UCSD-AML1 (cell line): Measurements from ENCODE around the gene TBC1D14.

Experiments used
- DNase-seq: peaks from one replicate; lab custom pipeline; 2025; ENCODE audit not compliant: unreplicated experiment; lab: John Stamatoyannopoulos, UW

Gene TBC1D14

DNA sequence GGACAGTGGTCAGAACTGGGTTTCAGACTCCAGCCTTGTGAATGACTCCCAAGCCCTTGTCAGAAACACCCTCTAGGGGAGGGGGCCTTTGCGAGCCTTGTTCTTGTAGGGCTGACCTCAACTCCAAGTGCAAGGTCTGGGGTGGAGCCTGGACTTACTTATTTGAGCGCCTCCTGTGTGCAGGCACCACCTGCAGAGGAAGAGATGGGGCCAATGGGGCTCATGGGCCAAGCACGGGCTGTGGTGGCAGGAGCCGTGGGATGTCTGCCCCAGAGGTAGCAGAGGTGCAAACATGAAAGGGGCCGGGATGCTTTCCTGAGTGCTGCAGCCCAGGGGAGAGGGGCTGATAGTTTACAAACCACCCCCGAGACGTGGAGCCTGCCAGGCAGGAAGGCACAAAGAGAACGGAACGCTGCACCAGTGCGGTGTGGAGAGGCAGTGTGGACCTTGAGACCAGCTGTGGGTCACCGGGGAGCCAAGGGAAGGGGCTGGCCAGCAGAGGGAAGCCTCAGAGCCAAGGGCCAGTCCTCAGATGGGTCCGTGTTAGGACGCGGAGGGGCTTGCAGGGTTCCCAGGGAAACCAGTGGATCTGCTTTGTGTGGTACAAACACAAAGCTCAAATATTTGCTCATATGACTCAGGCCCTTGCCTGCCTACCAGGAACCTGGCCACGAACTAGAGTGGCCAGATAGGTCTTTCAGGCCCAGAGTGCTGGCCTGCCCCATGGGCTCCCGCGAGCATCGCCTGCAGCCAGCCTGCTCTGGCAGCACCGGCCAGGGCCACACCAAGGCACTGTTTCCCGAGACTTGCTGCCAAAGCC, 124.8 kb downstream of the TBC1D14 start:
- no peak for DNase-seq

DNA sequence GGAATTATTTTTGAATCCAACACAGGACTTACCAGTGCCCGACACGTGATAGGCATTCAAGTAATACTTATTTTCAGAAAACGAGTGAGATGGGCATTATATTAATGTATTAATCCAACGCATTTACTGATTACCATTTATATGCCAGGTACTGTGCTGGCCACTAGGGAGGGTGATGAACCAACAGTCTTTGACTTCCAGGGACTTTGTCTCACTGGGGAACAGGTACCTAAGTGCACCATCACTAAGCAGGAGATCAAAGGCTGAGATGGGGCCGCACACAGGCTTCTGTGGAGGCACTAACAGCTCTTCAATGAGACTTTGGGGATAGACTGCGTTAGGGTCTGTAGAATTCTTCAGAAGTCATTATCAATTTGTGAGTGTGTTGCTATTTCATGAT, 127.8 kb downstream of the TBC1D14 start:
- no peak for DNase-seq

DNA sequence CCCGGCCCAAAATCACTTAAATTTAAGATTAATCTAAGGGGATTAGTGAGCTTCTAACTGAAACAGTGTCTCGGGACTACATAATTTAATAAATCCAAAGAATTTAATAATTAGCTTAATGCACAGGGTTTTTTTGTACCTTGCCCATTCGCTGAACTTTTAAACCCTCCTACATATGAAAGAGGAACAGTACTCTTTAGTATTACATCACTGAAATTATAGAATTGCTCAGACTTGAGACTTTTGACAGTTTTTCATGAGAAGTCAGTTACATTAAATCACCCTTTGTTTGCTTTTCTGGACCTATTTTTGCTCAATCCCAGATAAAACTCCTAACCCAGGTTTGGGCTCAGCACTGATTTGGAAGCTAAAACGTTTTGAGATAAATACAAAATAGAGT, 131.1 kb downstream of the TBC1D14 start:
- no peak for DNase-seq

DNA sequence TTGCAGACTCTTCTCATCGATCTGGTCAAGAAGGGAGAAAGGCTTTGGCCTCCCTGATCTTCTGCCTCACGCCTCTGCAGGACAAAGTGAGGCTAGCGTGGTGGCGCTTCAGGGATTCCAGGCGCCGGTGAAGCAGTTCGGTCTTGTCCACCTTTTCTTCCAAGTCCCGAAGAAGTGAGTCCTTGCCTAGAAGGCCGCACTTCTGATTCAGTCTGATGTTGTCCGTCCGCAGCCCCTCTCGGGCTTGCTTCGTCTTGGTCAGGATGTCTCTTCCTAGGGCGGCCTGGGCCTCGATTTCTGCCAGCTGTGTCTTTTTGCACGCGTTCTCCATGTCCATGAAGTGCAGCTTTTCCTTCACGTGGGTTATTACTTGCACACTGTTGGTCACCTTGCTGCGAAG, 131.6 kb downstream of the TBC1D14 start:
- DNase-seq, result no peak

DNA sequence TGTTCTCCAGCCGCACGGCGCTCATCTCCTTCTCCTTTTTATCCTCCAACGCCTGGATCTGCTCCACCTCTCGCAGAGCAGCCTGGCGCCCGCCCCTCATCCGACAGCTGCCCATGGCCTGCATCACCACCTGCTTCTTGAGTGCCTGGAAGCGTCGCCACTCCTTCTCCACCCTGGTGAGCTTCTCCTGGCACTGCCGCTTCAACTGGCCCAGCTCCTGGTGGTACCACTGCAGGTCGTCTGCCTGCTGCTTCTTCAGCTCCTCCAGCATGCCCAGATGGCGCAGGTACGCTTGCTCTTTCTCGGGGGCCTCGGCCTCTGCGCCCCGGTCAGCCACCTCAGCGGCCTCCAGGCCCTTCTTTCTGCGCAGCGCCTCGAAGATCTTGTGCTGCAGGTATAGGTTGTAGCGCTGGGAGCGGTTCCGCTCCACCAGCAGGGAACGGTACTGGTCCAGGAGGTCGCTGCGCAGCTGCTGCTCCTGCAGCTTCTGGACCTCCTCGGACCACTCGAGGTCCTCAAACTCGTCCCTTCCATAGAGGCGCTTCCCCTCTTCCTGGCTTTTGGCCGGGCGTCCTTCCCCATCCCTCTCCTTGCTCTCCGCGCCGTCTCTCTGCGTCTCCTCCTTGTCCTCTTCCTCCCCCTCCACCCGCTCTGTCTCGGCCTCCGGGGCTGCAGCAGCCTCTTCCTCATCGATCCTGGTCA, 132.3 kb downstream of the TBC1D14 start:
- no peak for DNase-seq

DNA sequence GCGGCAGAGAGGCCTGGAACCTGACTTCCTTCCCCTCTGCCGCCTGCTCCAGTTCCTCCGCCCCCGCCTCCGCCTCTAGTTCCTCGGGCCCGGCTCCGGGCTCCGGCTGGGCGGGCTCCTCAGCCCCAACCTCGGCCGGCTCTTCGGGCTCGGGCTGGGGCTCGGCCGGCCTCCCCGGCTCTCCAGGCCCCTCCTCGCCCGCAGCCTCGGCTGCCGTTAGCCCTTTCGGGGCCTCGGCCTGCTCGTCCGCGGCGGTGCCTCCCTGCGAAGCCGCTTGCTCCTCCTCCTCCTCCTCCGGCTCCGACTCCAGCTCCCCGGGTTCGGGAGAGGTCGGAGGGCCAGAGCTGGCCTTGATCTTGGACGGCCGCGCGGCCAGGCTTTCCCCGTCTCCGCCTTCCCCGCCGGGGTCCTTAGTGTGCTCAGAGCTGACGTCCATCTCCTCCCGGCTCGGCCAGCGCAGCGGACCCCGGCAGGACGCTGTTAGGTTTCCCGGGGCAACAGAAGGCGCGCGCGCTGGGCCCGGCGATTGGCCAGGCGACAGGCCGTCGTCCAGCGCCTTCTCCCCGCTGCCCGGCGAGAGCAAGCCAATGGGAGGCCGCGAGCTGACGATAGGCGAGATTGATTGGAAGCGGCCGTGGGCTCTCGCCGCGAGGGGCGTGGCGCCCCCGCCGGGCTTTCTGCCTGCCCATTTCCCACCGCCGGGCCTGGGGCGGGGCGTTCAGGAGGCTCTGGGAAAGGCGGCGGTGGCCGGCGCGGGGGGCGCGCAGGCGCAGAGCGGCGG, 133.1 kb downstream of the TBC1D14 start:
- peak; percentile 99 for DNase-seq

DNA sequence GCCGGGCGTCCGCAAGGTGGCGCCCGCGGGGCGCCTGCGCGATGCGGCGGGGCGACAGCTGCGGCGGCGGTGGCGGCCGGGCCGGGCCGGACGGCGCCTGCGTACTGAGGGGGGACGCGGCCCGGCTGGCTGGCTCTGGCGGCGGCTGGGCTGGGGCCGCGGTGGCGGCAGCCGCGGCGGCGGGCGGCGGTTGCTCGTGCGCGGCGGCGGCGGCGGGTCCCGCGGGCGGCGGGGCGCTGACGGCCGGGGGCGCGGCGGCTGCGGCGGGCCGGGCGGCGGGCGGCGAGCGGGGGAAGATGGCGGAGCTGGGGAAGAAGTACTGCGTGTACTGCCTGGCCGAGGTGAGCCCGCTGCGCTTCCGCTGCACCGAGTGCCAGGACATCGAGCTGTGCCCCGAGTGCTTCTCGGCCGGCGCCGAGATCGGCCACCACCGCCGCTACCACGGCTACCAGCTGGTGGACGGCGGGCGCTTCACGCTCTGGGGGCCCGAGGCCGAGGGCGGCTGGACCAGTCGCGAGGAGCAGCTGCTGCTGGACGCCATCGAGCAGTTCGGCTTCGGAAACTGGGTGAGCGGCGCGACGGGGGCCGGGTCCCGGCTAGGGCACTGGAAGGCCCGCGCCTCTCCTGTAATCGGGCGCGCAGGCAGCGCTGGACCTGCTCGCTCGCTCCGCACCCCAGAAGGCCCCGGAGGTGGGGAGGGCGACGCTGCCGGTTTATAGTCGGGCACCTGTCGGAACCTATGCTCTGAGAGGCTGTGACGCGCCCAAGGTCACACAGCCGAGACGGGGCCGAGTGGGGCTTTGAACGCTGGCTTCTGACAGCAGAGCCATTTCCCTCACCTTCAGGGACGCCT, 133.9 kb downstream of the TBC1D14 start, which contains the start of gene TADA2B:
TSS of gene TADA2B (plus strand) at position 89 of the 853 bp plus-strand sequence. CDS start at position 297, 208 bp downstream.
- peak; percentile 67 for DNase-seq

DNA sequence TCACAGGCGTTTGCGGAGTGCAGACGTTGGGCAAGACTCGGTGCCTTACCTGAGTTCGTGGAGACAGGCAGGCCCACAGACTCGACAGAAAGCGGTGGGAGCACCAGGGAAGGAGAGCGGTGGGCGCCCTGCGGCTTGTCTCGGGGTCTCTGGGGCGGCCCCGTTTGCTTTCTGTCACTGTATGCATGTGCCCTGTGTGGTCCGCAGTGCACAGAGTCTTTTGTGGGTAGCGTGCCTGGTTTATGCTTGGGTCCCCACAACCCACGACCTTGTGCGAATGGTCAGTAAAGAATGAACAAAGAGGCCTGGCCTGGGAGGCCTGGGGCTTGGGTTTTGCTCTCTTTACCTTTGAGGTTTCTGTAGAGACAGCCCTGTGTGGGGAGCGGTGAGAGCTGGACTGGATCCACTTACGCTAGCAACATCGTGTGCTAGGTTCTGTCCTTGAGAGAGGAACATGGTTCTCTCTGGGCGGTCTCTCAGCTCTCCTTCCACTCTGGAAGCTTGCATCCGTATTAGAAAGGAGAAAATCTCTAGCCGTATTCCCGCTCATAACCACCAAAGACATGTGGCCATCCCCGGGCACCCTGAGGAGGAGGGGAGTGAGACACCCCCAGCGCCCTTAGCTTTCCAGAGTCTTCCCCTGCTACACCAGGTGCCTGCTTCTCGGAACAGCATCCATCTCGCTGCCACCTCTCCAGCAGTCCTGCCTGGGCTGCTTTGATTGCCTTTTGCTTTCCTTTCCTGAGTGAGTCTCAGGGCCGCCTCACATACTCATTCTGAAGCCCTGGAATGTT, 134.7 kb downstream of the TBC1D14 start:
- no peak for DNase-seq

DNA sequence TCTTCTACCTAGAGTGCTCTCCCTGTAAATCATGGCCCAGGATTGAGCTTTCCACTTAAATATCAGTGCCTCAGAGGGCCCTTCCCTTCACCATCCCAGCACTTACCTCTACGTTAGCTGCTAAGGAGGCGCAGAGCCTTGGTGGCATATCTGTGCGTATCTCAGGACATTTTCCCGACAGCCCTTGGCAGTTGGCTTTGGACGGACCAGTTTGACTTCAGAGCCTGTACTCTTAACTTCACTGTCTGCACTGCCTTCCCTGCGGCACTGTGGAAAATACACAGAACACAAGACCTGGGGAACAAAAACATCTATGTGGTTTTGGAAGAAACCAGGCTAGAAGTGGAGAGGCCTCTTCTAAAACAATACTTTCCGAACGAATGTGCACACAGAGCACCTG, 135.9 kb downstream of the TBC1D14 start:
- no peak for DNase-seq

DNA sequence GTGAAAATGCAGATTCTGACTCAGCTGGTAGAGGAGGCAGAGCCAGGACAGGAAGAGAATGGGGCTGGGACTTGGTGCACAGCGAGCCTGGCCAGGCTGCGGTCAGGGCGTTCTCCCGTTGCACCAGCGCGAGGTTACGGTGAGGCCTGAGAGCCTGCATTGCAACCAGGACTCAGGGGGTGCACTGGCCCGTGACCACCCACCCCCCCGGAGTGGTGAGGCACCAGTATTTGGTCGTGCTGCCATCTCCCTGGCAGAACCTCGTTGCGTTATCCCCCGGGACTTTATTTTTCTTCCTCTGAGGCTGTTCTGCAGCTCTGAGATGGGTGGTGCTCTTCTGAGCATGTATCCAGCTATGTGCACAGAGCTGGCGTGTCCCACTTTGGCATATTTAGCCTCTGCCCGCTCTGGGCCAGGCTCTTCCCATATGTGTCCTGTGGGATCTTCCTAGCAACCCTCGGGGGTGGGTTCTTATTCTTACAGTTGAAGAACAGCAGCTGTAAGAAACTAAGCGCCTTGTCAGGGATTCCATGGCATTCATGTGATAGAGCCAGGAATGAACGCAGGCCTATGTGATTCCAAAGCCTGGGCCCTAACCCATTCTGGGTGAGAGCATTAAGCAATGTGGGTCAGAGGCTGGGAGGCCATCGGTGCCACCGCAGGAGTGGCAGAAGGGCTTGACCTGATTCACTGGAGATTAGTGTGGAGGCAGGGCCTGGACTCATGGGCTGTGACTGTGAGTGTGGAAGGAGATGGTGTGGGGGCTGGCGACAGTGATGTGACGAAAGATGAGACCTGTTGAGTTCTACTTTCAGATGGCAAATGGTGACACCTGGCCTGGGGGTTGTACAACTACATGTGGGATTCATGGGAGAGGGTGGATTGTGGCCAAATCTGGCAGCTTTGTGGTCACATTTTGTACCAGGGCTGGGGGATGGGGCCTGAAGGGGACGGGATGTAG, 136.6 kb downstream of the TBC1D14 start:
- no peak for DNase-seq

DNA sequence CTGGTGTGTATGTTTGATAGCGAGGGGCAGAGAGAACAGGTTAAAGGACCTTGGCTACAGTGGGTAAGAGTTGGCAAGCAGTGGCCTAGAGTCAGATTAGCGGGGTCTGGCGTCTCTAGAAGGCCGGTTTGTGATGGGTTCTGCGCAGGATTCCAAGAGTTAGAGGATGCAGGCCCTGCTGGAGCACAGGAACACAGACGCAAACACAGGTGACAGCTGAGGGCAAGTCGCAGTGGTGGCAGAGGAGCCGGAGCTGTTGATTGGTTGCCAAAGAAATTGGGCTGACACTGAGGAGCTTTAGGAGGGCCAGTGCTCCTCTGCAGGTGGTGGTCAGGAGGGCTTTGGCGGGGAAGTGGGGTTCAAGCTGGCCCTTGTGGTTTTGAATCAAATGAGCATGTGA, 137.3 kb downstream of the TBC1D14 start:
- no peak for DNase-seq

DNA sequence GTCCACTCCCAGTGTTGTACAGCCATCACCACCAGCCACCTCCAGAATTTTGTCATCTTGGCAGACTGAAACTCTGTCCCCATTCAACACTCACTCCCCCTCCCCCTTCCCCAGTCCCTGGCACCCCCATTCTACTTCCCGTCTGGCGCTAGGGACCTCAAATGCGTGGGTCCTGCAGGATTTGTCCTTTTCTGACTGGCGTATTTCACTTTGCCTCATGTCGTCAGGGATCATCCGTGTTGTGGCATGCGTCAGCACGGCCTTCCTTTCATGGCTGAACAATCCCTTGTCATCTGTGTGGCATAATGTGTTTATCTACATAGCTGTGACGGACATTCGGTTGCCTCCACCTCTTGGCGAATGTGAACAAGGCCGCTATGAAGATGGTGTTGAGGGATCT, 139.0 kb downstream of the TBC1D14 start:
- no peak for DNase-seq

DNA sequence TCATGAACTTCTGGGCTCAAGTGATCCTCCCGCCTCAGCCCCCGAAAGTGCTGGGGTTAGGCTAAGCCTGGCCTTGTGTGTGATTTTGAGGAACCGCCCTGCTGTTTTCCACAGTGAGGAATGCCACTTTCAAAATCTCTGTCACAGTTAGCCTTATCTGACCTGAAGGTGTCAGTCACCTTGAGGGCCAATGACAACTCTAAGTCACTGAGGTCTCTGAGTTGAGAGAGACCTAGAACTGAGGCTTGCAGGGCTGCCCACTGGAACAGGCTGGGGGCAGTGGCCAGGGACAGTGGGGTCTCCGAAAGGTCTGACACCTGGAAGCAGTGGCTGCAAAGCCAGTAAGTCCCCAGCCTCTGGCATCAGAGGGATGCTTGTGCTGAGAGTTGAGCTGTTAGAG, 139.7 kb downstream of the TBC1D14 start:
- DNase-seq, result no peak

DNA sequence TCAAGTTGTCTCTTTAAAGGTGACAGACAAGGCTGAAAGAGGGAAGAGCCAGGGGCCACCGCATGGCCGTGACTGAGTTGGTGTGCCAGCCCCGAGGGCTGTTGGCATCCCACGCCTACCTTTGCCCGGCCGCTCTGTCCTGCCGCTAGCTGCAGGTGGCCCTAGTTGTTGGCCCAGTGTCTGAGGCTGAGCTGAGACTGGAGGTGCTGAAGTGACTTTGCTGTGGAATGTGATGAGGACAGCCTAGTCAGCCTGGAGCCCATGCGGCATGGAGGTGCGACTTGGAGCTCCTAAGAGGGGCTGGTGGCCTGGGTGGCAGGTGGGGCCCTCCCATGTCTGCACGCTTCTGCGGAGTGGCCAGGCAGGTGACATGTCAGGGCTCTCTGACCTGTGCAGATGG, 140.1 kb downstream of the TBC1D14 start:
- no peak for DNase-seq

DNA sequence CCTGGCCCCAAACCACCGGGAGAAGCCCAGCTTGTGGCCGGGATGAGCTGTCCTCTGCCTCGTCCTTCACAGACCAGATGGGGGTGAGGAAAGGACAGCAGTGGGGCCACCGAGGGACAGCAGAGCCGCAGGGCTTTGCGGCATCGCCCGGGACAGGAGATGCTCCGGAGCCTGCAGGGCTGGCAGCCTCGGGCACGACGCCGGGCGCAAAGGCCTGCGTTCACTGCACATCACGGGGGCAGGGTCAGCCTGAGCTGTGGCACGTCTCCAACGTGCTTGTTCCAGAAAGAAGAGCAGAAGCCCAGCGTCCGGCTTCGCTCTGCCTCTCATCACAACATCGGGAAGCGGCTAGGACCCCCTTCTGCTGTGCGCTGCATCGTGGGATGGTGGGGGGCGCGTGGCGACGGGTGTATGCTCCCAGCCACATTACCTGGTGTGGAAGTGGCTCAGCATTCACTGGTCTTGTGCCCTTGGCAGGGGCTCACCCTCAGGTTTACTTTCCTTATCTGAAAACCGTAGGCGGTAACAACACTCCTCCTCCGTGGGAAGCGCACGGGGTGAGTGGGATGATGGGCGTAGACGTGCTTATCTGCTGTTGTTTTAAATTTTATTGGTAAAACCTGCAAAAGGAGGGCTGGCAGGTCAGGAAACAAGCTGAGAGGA, 141.0 kb downstream of the TBC1D14 start:
- DNase-seq, result no peak

DNA sequence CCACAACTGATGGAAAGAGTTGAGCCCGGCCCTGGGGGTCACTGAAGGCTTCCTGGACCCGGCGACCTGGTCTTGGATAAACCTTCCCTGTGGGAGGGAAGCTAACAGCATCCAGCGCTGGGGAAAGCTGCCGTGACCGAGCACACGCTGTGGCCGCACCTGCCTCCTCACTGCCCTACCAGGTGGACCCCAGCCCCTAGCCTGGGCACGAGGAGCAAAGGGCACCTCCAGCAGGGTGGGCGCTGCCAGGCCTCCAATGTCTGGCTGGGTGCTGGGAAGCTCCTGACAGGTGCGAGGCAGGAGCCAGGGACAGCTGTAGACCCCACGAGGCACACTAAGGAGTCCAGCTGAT, 141.5 kb downstream of the TBC1D14 start:
- DNase-seq, result no peak

DNA sequence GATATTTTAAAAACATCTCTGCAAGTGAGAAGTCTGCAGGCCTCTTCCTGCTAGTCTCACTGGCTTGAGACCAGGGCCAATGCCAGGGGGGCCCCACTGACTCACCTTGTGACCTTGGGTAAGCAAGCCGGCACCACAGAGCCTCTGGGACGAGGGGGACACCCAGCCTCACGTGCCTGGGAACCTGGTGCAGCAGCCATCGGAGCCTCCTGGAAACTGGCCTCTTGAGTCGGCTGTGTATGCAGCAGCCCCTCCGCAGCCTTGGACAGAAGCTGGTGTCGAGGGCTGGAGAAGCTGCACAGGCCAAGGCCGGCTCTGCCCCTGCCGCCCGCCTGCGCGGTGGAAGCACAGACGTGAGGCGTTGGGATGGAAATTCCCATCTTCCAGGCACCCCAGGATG, 142.3 kb downstream of the TBC1D14 start:
- DNase-seq, result no peak

DNA sequence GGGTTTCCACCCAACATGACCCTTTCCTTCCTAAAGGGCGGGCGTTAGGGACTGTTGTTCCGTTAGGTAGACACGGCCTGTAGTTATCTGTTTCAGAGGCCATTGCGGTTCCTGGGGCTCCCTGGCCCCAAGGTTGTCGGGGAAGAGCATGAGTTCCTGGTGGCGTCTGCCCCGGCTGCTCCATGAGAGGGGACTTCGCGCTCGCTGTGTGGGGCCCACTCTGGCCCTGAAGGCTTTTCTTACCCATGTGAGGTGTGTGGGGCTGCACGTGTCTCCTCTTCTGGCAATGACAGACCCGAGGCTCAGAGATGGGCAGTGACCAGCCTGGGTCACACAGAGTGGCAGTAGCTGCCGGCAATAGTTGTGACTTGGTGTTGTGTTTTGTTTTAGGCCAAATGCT, 142.7 kb downstream of the TBC1D14 start:
- DNase-seq, result no peak
